ENCODE measurements around the gene HDAC7. TPM values are rescaled to one million over a fixed set of nuclear protein-coding genes. Genes with fewer than 3 reads are reported as not detected.

Gene HDAC7
- total RNA-seq (100 to 1,000 TPM; 150 to 194 (median 188) TPM), polyA plus RNA-seq (10 to 100 TPM; 16.7 to 36.7 TPM), total RNA-seq (212 reads per million, percentile 93 among the genes with 10 or more reads in this experiment)

DNA sequence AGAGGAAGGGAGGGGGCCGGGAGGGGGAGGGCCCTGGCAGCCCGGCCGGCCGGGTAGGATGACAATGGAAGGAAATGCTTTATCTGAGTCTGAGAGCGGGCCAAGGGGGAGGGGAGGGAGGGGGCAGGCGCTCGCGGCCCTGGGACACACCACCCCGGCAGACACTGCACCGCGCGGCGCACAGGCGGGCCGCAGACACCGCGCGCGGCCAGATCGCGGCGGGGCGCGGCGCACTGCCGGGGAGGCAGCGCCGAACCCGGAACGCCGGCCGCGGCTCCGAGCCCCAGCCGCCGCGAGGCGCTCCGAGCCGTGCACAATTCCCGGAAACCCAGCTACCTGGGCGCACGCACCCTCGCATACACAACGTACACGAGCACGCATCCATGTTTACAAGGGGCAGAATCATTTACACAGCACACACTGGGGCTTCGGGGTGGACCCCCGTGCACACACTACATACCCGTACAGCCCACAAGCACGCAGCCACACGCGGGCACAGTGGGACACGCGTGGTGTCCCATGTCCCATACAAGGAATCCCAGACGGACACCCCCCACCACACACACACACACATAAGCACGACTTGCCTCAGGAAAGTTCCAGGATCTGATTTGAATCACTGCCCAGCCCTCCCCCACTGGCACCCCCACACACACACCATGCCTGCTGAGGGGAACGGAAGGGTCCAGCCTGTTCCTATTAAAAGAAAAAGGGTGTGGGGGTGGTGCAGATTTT is at the start of gene HDAC7:
Gene HDAC7 (minus strand): TSS at position 8 of the 735 bp plus-strand sequence. CDS start 118 bp downstream, outside the sequence.
- intact Hi-C loops (cut with micrococcal nuclease), result loop anchor here (1.0 to 10.0 kb wide), 9 partner anchors 12 to 1825 kb away; partner anchors contain the start of genes KANSL2 (in 1 of the 2) and SCAF11 (in 1 of the 2)
- peak; percentile 54 to 79 (median 69) for DNase-seq
- H3K9me3 Mint-ChIP-seq, result no peaks in the 10 kb centered on the region
- ATAC-seq, result peak; percentile 76
- ChIA-PET POLR2A (interaction anchor here (0.5 to 7.3 kb wide), 10 partner anchors 11 to 1550 kb away, joined by 3 to 239 read pairs (median 4); partner anchors contain the start of gene RPAP3), CTCF (interaction anchor here (0.6 to 22.9 kb wide), 5 partner anchors 11 to 76 kb away, joined by 3 to 539 read pairs (median 16); no protein-coding TSS in a partner anchor)
- H3K36me3 ChIP-seq (ENCODE audit: control insufficient read depth in 2 of 3, insufficient read depth in 3 of 3, low read length in 3 of 3), result no peaks in the 10 kb centered on the region
- H3K4me1 Mint-ChIP-seq, result peaks cover 75 to 87% (median 82%) of the 10 kb centered on the region in 7 donors
- peak within 1 kb of the TSS; percentile 86 to 99 (median 96) for H3K4me3 Mint-ChIP-seq
- H3K27ac ChIP-seq (ENCODE audit: low read depth, low read length), result peak within 1 kb of the TSS; percentile 88
- H3K27me3 ChIP-seq (ENCODE audit: control insufficient read depth in 2 of 2, insufficient read depth in 2 of 2, low read length in 2 of 2), result no peaks in the 10 kb centered on the region
- peaks cover 0 to 26% (median 0%) of the 10 kb centered on the region in 5 donors for H3K36me3 Mint-ChIP-seq
- H3K9me3 ChIP-seq (ENCODE audit: control insufficient read depth in 2 of 3, low read length in 3 of 3), result no peaks in the 10 kb centered on the region
- no peaks in the 10 kb centered on the region for H3K27me3 Mint-ChIP-seq
- peak within 1 kb of the TSS; percentile 82 for H3K4me3 ChIP-seq (ENCODE audit: low read length)
- H3K27ac Mint-ChIP-seq, result peak within 1 kb of the TSS; percentile 96 to 99 (median 97)
- peaks cover 55 to 73% of the 10 kb centered on the region in 2 donors for H3K4me1 ChIP-seq (ENCODE audit: control insufficient read depth in 2 of 2, insufficient read depth in 2 of 2, low read length in 2 of 2)

GRCh38 chr12:47868552-47869031 is 48.9 kb upstream of the HDAC7 start:
- DNase-seq (no peak), ATAC-seq (peak; percentile 27)
- H3K4me1 Mint-ChIP-seq, result peaks cover 0 to 89% (median 0%) of the 10 kb centered on the region in 7 donors
- ChIA-PET CTCF (interaction anchor here (0.7 kb wide), 1 partner anchor 89 kb away, joined by 4 read pairs; no protein-coding TSS in a partner anchor), POLR2A (no interaction called here)
- intact Hi-C loops (cut with micrococcal nuclease), result no loop called here
- no peaks in the 10 kb centered on the region for H3K9me3 Mint-ChIP-seq
- no peaks in the 10 kb centered on the region for H3K9me3 ChIP-seq (ENCODE audit: control insufficient read depth in 2 of 3, low read length in 3 of 3)
- no peak overlapping the region for H3K4me3 ChIP-seq (ENCODE audit: low read length)
- no peaks in the 10 kb centered on the region for H3K36me3 ChIP-seq (ENCODE audit: control insufficient read depth in 2 of 3, insufficient read depth in 3 of 3, low read length in 3 of 3)
- peak overlapping the region in 3 of 9 donors; percentile 26 to 90 (median 65) for H3K27ac Mint-ChIP-seq
- no peaks in the 10 kb centered on the region for H3K4me1 ChIP-seq (ENCODE audit: control insufficient read depth in 2 of 2, insufficient read depth in 2 of 2, low read length in 2 of 2)
- peak overlapping the region in 1 of 10 donors; percentile 74 for H3K4me3 Mint-ChIP-seq
- H3K27me3 Mint-ChIP-seq, result no peaks in the 10 kb centered on the region
- peaks cover 0 to 53% (median 0%) of the 10 kb centered on the region in 5 donors for H3K36me3 Mint-ChIP-seq
- no peaks in the 10 kb centered on the region for H3K27me3 ChIP-seq (ENCODE audit: control insufficient read depth in 2 of 2, insufficient read depth in 2 of 2, low read length in 2 of 2)
- H3K27ac ChIP-seq (ENCODE audit: low read depth, low read length), result no peak overlapping the region

GRCh38 chr12:47868041-47868440 is 48.3 kb upstream of the HDAC7 start:
- intact Hi-C loops (cut with micrococcal nuclease), result no loop called here
- POLR2A ChIA-PET, result no interaction called here
- H3K27ac Mint-ChIP-seq, result peak overlapping the region in 1 of 9 donors; percentile 90

GRCh38 chr12:47867495-47867941 is 47.8 kb upstream of the HDAC7 start:
- POLR2A ChIA-PET, result no interaction called here
- ATAC-seq, result peak; percentile 13
- peak overlapping the region in 1 of 9 donors; percentile 90 for H3K27ac Mint-ChIP-seq

More at GRCh38 chr12:47868041-47868440, 48.3 kb upstream of the HDAC7 start:
- Mint-ChIP-seq H3K36me3 (peaks cover 0 to 49% (median 0%) of the 10 kb centered on the region in 5 donors), H3K27me3 (no peaks in the 10 kb centered on the region), H3K4me1 (peaks cover 0 to 91% (median 0%) of the 10 kb centered on the region in 7 donors), H3K4me3 (peak overlapping the region in 1 of 10 donors; percentile 74), H3K9me3 (no peaks in the 10 kb centered on the region)
- Histone ChIP-seq H3K36me3 (ENCODE audit: control insufficient read depth in 2 of 3, insufficient read depth in 3 of 3, low read length in 3 of 3) (no peaks in the 10 kb centered on the region), H3K27me3 (ENCODE audit: control insufficient read depth in 2 of 2, insufficient read depth in 2 of 2, low read length in 2 of 2) (no peaks in the 10 kb centered on the region), H3K4me3 (ENCODE audit: low read length) (no peak overlapping the region), H3K9me3 (ENCODE audit: control insufficient read depth in 2 of 3, low read length in 3 of 3) (no peaks in the 10 kb centered on the region), H3K4me1 (ENCODE audit: control insufficient read depth in 2 of 2, insufficient read depth in 2 of 2, low read length in 2 of 2) (no peaks in the 10 kb centered on the region), H3K27ac (ENCODE audit: low read depth, low read length) (no peak overlapping the region)
- DNase-seq, result no peak
- no peak for ATAC-seq
- CTCF ChIA-PET, result no interaction called here

DNA sequence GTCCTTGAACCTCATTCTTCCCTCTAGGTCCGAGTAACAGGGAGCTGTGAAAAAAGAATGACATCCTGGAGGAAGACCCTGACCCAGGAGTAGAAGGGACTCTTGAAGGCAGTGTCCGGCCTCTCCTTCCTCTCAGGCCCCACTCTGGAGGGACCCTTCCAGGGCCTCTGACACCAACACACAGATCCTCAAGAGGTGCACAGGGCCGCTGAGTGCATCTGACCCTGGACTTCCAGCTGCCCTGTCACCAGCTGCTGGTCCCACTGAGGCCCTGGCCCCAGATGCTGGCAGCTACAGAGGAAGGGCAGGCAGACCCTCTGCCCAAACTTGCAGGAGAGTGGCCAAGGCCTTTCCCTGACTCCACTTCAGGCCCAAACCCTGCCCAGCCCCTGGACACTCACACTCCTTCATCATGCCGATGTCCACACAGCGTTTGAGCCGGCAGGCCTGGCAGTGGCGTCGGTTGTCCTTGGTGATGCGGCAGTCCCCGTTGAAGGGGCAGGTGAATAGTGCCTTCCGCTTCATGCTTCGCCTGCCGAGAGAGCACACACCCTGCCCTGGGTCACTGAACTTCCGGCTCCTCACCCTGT is 45.0 kb upstream of the HDAC7 start:
- intact Hi-C loops (cut with micrococcal nuclease), result no loop called here
- Histone ChIP-seq H3K27me3 (ENCODE audit: control insufficient read depth in 2 of 2, insufficient read depth in 2 of 2, low read length in 2 of 2) (no peaks in the 10 kb centered on the region), H3K9me3 (ENCODE audit: control insufficient read depth in 2 of 3, low read length in 3 of 3) (no peaks in the 10 kb centered on the region), H3K4me1 (ENCODE audit: control insufficient read depth in 2 of 2, insufficient read depth in 2 of 2, low read length in 2 of 2) (no peaks in the 10 kb centered on the region), H3K4me3 (ENCODE audit: low read length) (no peak overlapping the region), H3K36me3 (ENCODE audit: control insufficient read depth in 2 of 3, insufficient read depth in 3 of 3, low read length in 3 of 3) (no peaks in the 10 kb centered on the region), H3K27ac (ENCODE audit: low read depth, low read length) (no peak overlapping the region)
- no peak for ATAC-seq
- no peak for DNase-seq
- Mint-ChIP-seq H3K36me3 (peaks cover 0 to 38% (median 0%) of the 10 kb centered on the region in 5 donors), H3K4me1 (peaks cover 0 to 86% (median 0%) of the 10 kb centered on the region in 7 donors), H3K9me3 (no peaks in the 10 kb centered on the region), H3K4me3 (no peak overlapping the region), H3K27me3 (no peaks in the 10 kb centered on the region), H3K27ac (peak overlapping the region in 2 of 9 donors; percentile 53 to 79)
- CTCF ChIA-PET, result no interaction called here
- POLR2A ChIA-PET, result interaction anchor here (0.5 kb wide), 1 partner anchor 1401 kb away, joined by 3 read pairs; no protein-coding TSS in a partner anchor

More at GRCh38 chr12:47867495-47867941, 47.8 kb upstream of the HDAC7 start:
- H3K27me3 Mint-ChIP-seq, result no peaks in the 10 kb centered on the region
- intact Hi-C loops (cut with micrococcal nuclease), result loop anchor here in 1 of 2 donors (1.0 kb wide), 1 partner anchor 16 kb away; no protein-coding TSS in a partner anchor
- CTCF ChIA-PET, result no interaction called here
- peak in 1 of 9 donors; percentile 58 for DNase-seq
- no peaks in the 10 kb centered on the region for H3K4me1 ChIP-seq (ENCODE audit: control insufficient read depth in 2 of 2, insufficient read depth in 2 of 2, low read length in 2 of 2)
- no peaks in the 10 kb centered on the region for H3K9me3 ChIP-seq (ENCODE audit: control insufficient read depth in 2 of 3, low read length in 3 of 3)
- H3K4me3 Mint-ChIP-seq, result peak overlapping the region in 1 of 10 donors; percentile 74
- H3K27ac ChIP-seq (ENCODE audit: low read depth, low read length), result no peak overlapping the region
- H3K27me3 ChIP-seq (ENCODE audit: control insufficient read depth in 2 of 2, insufficient read depth in 2 of 2, low read length in 2 of 2), result no peaks in the 10 kb centered on the region
- H3K4me3 ChIP-seq (ENCODE audit: low read length), result no peak overlapping the region
- peaks cover 0 to 44% (median 0%) of the 10 kb centered on the region in 5 donors for H3K36me3 Mint-ChIP-seq
- H3K36me3 ChIP-seq (ENCODE audit: control insufficient read depth in 2 of 3, insufficient read depth in 3 of 3, low read length in 3 of 3), result no peaks in the 10 kb centered on the region
- H3K9me3 Mint-ChIP-seq, result no peaks in the 10 kb centered on the region
- peaks cover 0 to 91% (median 0%) of the 10 kb centered on the region in 7 donors for H3K4me1 Mint-ChIP-seq

DNA sequence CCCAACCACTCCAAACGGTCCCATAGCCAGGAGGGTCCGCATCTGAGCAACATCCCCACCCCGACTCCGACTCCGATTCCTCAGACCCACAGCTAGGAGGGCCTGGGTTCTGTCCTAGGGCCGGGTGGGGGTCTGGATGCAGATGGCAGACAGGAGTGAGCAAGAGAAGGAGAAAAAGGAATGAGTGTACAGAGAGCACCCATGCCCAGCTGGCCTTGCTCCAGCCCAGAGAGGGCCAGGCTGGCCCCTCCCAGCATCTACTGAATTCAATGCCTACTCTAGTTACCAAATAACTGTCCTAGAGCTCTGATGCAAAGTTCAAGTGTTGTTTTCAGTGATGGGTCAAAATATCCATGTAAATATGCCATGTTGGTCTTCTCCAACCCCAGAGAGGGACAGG is 44.3 kb upstream of the HDAC7 start:
- intact Hi-C loops (cut with micrococcal nuclease), result no loop called here
- CTCF ChIA-PET, result no interaction called here
- DNase-seq, result no peak
- no peaks in the 10 kb centered on the region for H3K36me3 ChIP-seq (ENCODE audit: control insufficient read depth in 2 of 3, insufficient read depth in 3 of 3, low read length in 3 of 3)
- H3K36me3 Mint-ChIP-seq, result peaks cover 0 to 37% (median 0%) of the 10 kb centered on the region in 5 donors
- no peak overlapping the region for H3K4me3 Mint-ChIP-seq
- ATAC-seq, result no peak
- no peaks in the 10 kb centered on the region for H3K27me3 ChIP-seq (ENCODE audit: control insufficient read depth in 2 of 2, insufficient read depth in 2 of 2, low read length in 2 of 2)
- peaks cover 0 to 85% (median 4%) of the 10 kb centered on the region in 7 donors for H3K4me1 Mint-ChIP-seq
- no peaks in the 10 kb centered on the region for H3K9me3 Mint-ChIP-seq
- H3K27ac Mint-ChIP-seq, result peak overlapping the region in 1 of 9 donors; percentile 79
- H3K4me1 ChIP-seq (ENCODE audit: control insufficient read depth in 2 of 2, insufficient read depth in 2 of 2, low read length in 2 of 2), result no peaks in the 10 kb centered on the region
- no peaks in the 10 kb centered on the region for H3K9me3 ChIP-seq (ENCODE audit: control insufficient read depth in 2 of 3, low read length in 3 of 3)
- H3K27me3 Mint-ChIP-seq, result no peaks in the 10 kb centered on the region
- POLR2A ChIA-PET, result no interaction called here
- H3K4me3 ChIP-seq (ENCODE audit: low read length), result no peak overlapping the region
- H3K27ac ChIP-seq (ENCODE audit: low read depth, low read length), result no peak overlapping the region

Data from naive thymus-derived CD4-positive, alpha-beta T cell (primary cell).